Stimulated activated CD4-positive, alpha-beta T cell treated with anti-CD3 and anti-CD28 coated beads, Interleukin-12 subunit alpha, Interleukin-12 subunit beta, amount 100 ng/mL, for 48 hours (primary cell): ENCODE data around the gene GHR.

Source experiments
- DNase-seq, 3 donors: peaks; one replicate each; pipeline ENCODE4 v3.0.0-alpha.2; 2020; ENCODE audit warnings: low read depth in 2 of 3, low spot score in 1 of 3

The GHR gene

GRCh38 chr5:42461507-42461906 is 38.3 kb downstream of the GHR start:
- DNase-seq, result no peak

- DNase-seq, result no peak
Observed at GRCh38 chr5:42462083-42462482, 38.8 kb downstream of the GHR start.

- DNase-seq, result no peak
Observed at GRCh38 chr5:42467572-42467971, 44.3 kb downstream of the GHR start.

- no peak for DNase-seq
Observed at GRCh38 chr5:42467981-42468524, 44.8 kb downstream of the GHR start.

- no peak for DNase-seq
Observed at GRCh38 chr5:42483472-42484154, 60.4 kb downstream of the GHR start.

- no peak for DNase-seq
Observed at GRCh38 chr5:42487077-42487476, 63.8 kb downstream of the GHR start.

GRCh38 chr5:42487821-42488220 is 64.6 kb downstream of the GHR start:
- no peak for DNase-seq

GRCh38 chr5:42490831-42491230 is 67.6 kb downstream of the GHR start:
- DNase-seq, result no peak

- DNase-seq, result no peak
Observed at GRCh38 chr5:42491699-42492098, 68.5 kb downstream of the GHR start.

- DNase-seq, result no peak
Observed at GRCh38 chr5:42492974-42493373, 69.7 kb downstream of the GHR start.

- no peak for DNase-seq
Observed at GRCh38 chr5:42494414-42494813, 71.2 kb downstream of the GHR start.

GRCh38 chr5:42495914-42496313 is 72.7 kb downstream of the GHR start:
- no peak for DNase-seq

- DNase-seq, result no peak
Observed at GRCh38 chr5:42496397-42497156, 73.3 kb downstream of the GHR start.

GRCh38 chr5:42498000-42498399 is 74.8 kb downstream of the GHR start:
- no peak for DNase-seq

- no peak for DNase-seq
Observed at GRCh38 chr5:42499016-42499415, 75.8 kb downstream of the GHR start.

- no peak for DNase-seq
Observed at GRCh38 chr5:42500003-42500599, 76.9 kb downstream of the GHR start.

- no peak for DNase-seq
Observed at GRCh38 chr5:42502613-42503470, 79.6 kb downstream of the GHR start.

- DNase-seq, result no peak
Observed at GRCh38 chr5:42506662-42507061, 83.4 kb downstream of the GHR start.

- no peak for DNase-seq
Observed at GRCh38 chr5:42507451-42508097, 84.3 kb downstream of the GHR start.

GRCh38 chr5:42513246-42513645 is 90.0 kb downstream of the GHR start:
- DNase-seq, result no peak

- DNase-seq, result no peak
Observed at GRCh38 chr5:42514754-42515153, 91.5 kb downstream of the GHR start.
